GM10248 (cell line): ENCODE results near the gene SGCD.

Source experiments
- CTCF ChIA-PET: fragments of 300-600 bp; sonication (Branson Sonifier 250); formaldehyde crosslinking; extraction: SDS; loops from one replicate; lab custom pipeline; 2021; ENCODE audit warnings: antibody characterized with exemption; lab: Yijun Ruan, JAX
- POLR2A ChIA-PET: fragments of 350-650 bp; sonication (Branson Sonifier 250); formaldehyde crosslinking; extraction: SDS; loops from one replicate; lab custom pipeline; 2020; ENCODE audit warnings: antibody characterized with exemption; lab: Yijun Ruan, JAX
- DNase-seq: peaks from one replicate; pipeline ENCODE4 v3.0.0; 2012; ENCODE audit errors: extremely low spot score
- TF ChIP-seq, protein P1 (sequence below): IDR thresholded peaks from 2 replicates; pipeline ENCODE4 v1.5.1; 2012; ENCODE audit warnings: mild to moderate bottlenecking, low read depth; ENCODE audit errors: extremely low read depth, missing control alignments, control extremely low read depth

Gene SGCD

DNA sequence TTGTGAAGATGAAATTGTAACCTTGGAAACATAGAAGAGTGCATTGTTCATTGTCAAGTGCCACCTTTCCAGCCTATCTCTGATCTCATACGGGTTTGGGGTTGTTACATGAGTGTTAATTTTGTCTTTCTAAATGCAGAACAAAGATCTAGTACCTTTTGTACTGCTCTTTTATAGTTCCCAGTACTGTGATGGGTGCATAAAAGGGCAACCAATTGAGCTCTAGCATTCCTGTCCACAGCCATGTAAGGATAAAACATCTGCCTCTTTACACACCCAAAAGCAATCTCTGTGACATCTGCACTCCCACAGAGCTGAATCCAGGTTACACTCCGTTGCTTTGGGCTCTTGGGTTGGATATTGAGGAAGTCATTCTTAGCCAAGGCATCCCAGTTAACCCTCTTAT is 255.2 kb downstream of the SGCD start:
- CTCF ChIA-PET: interaction anchor here (1.0 to 1.2 kb wide), 2 partner anchors 12 to 25 kb away, joined by 3 to 5 read pairs; no protein-coding TSS in a partner anchor
- POLR2A ChIA-PET: no interaction called here
- TF ChIP-seq, protein P1, sequence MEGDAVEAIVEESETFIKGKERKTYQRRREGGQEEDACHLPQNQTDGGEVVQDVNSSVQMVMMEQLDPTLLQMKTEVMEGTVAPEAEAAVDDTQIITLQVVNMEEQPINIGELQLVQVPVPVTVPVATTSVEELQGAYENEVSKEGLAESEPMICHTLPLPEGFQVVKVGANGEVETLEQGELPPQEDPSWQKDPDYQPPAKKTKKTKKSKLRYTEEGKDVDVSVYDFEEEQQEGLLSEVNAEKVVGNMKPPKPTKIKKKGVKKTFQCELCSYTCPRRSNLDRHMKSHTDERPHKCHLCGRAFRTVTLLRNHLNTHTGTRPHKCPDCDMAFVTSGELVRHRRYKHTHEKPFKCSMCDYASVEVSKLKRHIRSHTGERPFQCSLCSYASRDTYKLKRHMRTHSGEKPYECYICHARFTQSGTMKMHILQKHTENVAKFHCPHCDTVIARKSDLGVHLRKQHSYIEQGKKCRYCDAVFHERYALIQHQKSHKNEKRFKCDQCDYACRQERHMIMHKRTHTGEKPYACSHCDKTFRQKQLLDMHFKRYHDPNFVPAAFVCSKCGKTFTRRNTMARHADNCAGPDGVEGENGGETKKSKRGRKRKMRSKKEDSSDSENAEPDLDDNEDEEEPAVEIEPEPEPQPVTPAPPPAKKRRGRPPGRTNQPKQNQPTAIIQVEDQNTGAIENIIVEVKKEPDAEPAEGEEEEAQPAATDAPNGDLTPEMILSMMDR: no peak
- DNase-seq: no peak

DNA sequence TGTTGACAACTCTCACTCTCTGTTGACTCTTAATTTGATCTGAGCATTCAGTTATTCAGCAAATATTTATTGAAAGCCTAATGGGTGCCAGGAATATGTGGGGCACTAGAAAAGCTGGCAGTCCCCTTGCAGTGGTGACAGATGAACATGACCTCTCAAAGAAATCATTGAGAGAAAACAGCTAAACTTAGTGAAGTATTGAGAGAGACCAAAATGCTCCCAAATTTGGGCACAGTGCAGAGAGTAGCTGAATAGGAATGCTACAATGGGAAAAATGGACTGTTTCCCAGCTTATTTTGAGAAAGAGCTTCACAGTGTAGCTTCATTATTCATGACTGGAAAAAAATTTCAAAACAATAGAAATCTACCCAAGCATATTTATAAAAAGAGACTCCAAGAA is 257.9 kb downstream of the SGCD start:
- DNase-seq: no peak
- CTCF ChIA-PET: no interaction called here
- POLR2A ChIA-PET: no interaction called here

DNA sequence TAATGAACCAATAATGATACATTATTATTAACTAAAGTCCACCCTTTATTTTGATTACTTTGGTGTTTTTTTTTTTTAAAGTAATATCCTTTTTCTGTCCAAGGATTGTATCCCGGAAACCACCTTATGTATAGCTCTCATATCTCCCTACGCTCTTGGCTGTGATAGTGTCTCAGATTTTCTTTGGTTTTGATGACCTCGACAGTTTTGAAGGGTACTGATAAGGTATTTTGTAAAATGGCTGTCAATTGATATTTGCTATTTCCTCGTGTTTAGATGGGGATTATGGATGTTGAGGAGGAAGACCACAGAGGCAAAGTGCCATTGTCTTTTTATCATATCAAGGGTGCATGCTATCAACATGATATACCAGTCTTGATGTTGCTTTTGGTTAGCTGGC is 259.0 kb downstream of the SGCD start:
- POLR2A ChIA-PET: no interaction called here
- no peak for DNase-seq
- CTCF ChIA-PET: no interaction called here
- TF ChIP-seq, protein P1: no peak

More for the DNA sequence above, 257.9 kb downstream of the SGCD start:
- TF ChIP-seq, protein P1: no peak

DNA sequence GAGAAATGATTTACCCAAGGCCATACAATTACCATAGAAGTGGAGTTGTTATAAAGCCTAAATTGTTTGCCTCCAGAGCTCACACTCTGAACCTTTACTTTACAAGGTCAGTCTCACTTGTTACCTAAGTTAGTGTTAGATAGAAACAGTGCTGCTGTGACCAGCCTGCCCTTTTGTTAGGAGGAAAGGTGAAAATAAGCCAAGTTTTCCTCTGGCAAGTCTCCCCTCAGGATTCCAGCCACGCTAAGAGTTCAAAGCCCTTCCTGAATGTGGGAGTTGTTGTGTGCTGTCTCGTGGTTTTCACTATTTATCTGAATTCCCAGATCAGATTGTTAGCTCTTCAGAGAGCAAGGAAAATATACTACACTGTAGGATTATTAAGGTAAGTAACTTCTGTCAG is 260.0 kb downstream of the SGCD start:
- CTCF ChIA-PET: no interaction called here

DNA sequence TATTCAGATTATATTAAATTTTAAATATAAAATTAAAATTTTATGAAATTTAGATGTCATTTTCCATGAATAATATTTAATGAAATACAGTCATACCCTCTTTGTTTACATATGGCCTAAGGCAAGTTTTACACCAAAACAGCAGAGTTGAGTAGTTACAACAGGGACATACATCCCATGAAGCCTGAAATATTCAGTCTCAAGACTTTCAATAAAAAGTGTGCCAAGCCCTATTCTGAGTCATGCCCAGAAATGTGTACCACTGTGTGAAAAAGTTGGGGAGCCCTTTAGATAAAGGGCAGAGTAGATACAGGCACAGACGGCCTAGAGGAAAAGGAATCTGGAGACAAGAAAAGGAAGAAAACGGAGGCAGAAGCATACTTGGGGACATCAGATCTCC is 261.3 kb downstream of the SGCD start:
- ChIA-PET POLR2A (no interaction called here), CTCF (no interaction called here)
- TF ChIP-seq, protein P1: no peak
- no peak for DNase-seq

More for the DNA sequence above, 260.0 kb downstream of the SGCD start:
- TF ChIP-seq, protein P1: no peak
- POLR2A ChIA-PET: no interaction called here
- DNase-seq: no peak

DNA sequence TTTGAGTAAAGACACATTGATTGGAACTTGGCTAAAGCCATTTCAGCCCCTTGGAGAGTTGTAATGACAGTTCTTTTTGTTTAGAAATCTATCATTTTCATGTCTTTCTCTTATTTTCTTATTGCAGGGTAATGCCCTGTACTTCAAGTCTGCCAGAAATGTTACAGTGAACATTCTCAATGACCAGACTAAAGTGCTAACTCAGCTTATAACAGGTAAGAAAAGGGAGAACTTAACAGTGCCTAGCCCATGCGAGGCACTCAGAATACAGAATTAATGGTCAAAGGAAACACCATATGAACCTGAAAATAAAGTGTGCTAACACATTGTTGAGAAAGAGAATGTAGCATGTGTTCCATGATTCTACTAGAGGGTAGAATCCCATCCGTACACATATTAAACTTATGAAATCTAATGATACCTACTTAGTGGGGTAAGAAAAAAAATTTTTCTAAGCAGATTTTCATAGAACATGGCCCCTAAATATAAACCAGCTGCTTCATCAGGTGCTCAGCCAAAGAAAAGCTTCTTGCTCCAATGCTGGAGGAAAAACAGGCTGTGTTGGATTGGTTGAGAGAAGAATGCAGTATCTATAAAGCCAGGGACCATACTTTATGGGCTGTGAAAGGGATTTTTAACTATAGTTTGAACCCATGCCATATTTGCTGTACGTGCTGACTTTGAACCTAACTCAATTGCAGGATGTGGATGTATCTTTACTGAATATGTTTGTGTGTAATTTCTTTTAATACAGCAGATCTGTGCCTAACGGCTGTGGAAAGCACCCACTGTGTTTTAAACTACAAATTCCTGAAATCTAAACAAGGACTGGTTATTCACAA is 262.4 kb downstream of the SGCD start:
- ChIA-PET CTCF (no interaction called here), POLR2A (no interaction called here)
- DNase-seq: no peak
- TF ChIP-seq, protein P1: no peak
